Esophagus muscularis mucosa (tissue), 4 donors: ENCODE results near the gene POMT1.

Experiments
- CTCF ChIP-seq, 3 experiments: fragments of 200-600 bp in 2 of 3; fragments of 450-650 bp in 1 of 3; sonication (generic) in 2 of 3; IDR thresholded peaks; one replicate each; pipeline ENCODE4 v1.5.1; 2017 to 2019; ENCODE audit warnings: antibody characterized with exemption in 3 of 3, mild to moderate bottlenecking in 2 of 3, moderate library complexity in 1 of 3
- EP300 ChIP-seq: sonication (generic); formaldehyde crosslinking; IDR thresholded peaks from one replicate; pipeline ENCODE4 v1.6.1; 2017; ENCODE audit warnings: antibody characterized with exemption
- POLR2A ChIP-seq: fragments of 450-650 bp; IDR thresholded peaks from one replicate; pipeline ENCODE4 v1.6.1; 2017; ENCODE audit warnings: antibody characterized with exemption, moderate library complexity, mild to moderate bottlenecking, low read depth

GRCh38 chr9:131511880-131512279 lies 9.2 kb downstream of the POMT1 start:
- TF ChIP-seq CTCF (IDR thresholded peaks at IDR 0.05) (no peak), EP300 (no peak), POLR2A (no peak)
